Testis (tissue), 3 donors: ENCODE results near the gene ZEB2. TPM values are rescaled to one million over a fixed set of nuclear protein-coding genes. Genes with fewer than 3 reads are reported as not detected.

Source experiments
- DNase-seq: peaks from one replicate; pipeline ENCODE4 v3.0.0-alpha.2; 2019
- H3K27ac ChIP-seq, 2 donors: fragments of 200-600 bp; sonication (generic); one replicate each; pipeline ENCODE4 v1.5.1; 2019
- H3K27me3 ChIP-seq: fragments of 200-600 bp; sonication (generic); one replicate; pipeline ENCODE4 v1.5.1; 2019
- H3K36me3 ChIP-seq: fragments of 200-600 bp; sonication (generic); one replicate; pipeline ENCODE4 v1.5.1; 2017; ENCODE audit warnings: low read depth; ENCODE audit errors: missing control alignments
- H3K4me1 ChIP-seq: fragments of 200-600 bp; sonication (generic); one replicate; pipeline ENCODE4 v1.5.1; 2019
- H3K4me3 ChIP-seq, 2 donors: fragments of 200-600 bp; sonication (generic); one replicate each; pipeline ENCODE4 v1.5.1; 2017 to 2019
- H3K9me3 ChIP-seq: fragments of 200-600 bp; sonication (generic); one replicate; pipeline ENCODE4 v1.5.1; 2017
- POLR2A ChIP-seq: fragments of 450-650 bp; IDR thresholded peaks from one replicate; pipeline ENCODE4 v1.6.1; 2017; ENCODE audit warnings: antibody characterized with exemption, mild to moderate bottlenecking, moderate library complexity
- WGBS, 2 donors: methylation state at CpG; one replicate each; pipeline ENCODE4 v1.1.5; 2018; 5-methylcytosine and 5-hydroxymethylcytosine counted together
- intact Hi-C: fragments of 100-400 bp; cut with DNase I; formaldehyde crosslinking; loops from one replicate; pipeline ENCODE4 v1.15.1; 2023; ENCODE audit warnings: low total_unique reads
- polyA plus RNA-seq: library from polyadenylated mRNA; stranded (reverse); fragments of 350-450 nt; fragmentation: Illumina TruSeq; extraction: RNeasy Lipid Tissue Mini Kit (QIAGEN cat#74804); gene quantifications from one replicate; pipeline ENCODE4 v1.2.3, GENCODE V29; 2014; ENCODE audit warnings: low read depth, low replicate concordance; ENCODE audit not compliant: insufficient read depth
- total RNA-seq, 2 donors: library from RNA; depleted of rRNA; stranded (reverse); fragments of >200 nt; gene quantifications; one replicate each; pipeline ENCODE4 v1.2.3, GENCODE V29; 2016
- TF ChIP-seq, protein P1 (sequence below), 3 experiments: fragments of 450-650 bp in 2 of 3; fragments of 200-600 bp in 1 of 3; sonication (generic) in 1 of 3; IDR thresholded peaks; one replicate each; pipeline ENCODE4 v1.5.1; 2016 to 2019; ENCODE audit warnings: antibody characterized with exemption in 3 of 3, mild to moderate bottlenecking in 2 of 3, moderate library complexity in 1 of 3

The ZEB2 gene
- total and polyA plus RNA-seq, 3 donors from 2014 or later = 38.7 to 96.4 (median 87.8) TPM

DNA sequence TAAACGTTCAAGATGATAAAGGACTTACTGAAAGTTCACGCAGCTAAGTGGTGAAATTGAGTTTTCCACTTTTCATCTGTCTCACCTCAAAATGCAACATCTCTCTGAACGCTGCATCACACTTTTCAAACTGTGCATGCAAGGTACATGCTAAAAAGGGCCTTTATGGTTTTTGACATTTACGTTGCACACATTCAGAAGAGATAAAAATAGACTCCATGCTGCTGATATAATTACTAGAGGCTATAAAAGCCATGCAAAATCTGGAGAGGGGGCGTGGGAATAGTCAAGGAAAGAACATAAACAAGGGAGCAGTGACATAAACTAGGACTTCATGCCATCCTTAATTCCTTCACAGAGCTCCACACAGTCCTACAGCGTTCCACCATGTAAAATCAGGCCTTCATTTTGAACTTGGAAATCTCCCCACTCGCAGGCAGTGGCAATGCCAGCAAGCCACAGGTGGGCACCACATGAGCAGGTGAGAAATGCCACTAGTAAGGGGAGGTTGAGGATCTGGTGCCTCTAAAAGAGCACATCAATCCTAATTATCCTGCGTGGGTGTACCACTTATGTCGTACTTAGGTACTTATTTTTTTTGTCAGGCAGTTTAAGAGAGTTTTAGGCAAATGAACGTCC, 71.4 kb downstream of the ZEB2 start:
- Histone ChIP-seq H3K36me3 (no peaks in the 10 kb centered on the region), H3K27ac (peak overlapping the region; percentile 14 to 22), H3K4me1 (peaks cover 36% of the 10 kb centered on the region), H3K27me3 (no peaks in the 10 kb centered on the region), H3K9me3 (no peaks in the 10 kb centered on the region), H3K4me3 (no peak overlapping the region)
- intact Hi-C loops = no loop called here
- TF ChIP-seq, protein P1, sequence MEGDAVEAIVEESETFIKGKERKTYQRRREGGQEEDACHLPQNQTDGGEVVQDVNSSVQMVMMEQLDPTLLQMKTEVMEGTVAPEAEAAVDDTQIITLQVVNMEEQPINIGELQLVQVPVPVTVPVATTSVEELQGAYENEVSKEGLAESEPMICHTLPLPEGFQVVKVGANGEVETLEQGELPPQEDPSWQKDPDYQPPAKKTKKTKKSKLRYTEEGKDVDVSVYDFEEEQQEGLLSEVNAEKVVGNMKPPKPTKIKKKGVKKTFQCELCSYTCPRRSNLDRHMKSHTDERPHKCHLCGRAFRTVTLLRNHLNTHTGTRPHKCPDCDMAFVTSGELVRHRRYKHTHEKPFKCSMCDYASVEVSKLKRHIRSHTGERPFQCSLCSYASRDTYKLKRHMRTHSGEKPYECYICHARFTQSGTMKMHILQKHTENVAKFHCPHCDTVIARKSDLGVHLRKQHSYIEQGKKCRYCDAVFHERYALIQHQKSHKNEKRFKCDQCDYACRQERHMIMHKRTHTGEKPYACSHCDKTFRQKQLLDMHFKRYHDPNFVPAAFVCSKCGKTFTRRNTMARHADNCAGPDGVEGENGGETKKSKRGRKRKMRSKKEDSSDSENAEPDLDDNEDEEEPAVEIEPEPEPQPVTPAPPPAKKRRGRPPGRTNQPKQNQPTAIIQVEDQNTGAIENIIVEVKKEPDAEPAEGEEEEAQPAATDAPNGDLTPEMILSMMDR (IDR thresholded peaks at IDR 0.05) = no peak
- TF ChIP-seq POLR2A = no peak
- DNase-seq = no peak
- 62 to 67% methylated on average over 10 of the region's 10 CpGs for WGBS, 2 donors

DNA sequence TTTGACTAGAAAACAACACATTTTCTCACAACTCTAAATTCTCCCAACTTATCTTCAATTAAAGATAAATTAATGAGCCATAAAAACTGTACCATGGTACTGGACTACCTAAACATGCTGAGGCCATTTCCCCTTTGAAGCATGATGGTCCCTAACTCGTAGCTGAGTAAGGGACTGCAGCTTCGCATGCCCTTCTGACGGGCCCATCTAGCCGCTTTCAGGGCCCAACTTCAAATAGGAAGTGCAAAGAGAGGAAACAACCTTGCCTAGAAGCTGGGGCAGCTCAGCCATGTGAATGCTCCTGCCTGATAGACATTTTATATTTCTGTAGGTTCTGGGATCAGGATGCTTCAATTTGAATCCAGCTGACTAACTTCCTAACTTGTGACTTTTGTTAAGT, 72.4 kb downstream of the ZEB2 start:
- no peak overlapping the region for H3K4me3 ChIP-seq
- H3K4me1 ChIP-seq = peaks cover 36% of the 10 kb centered on the region
- WGBS, 2 donors = 95 to 100% methylated on average over 4 of the region's 4 CpGs
- DNase-seq = no peak
- TF ChIP-seq, protein P1 (IDR thresholded peaks at IDR 0.05) = no peak
- TF ChIP-seq POLR2A = no peak
- intact Hi-C loops = no loop called here
- no peak overlapping the region for H3K27ac ChIP-seq
- no peaks in the 10 kb centered on the region for H3K9me3 ChIP-seq
- no peaks in the 10 kb centered on the region for H3K27me3 ChIP-seq
- H3K36me3 ChIP-seq = no peaks in the 10 kb centered on the region

DNA sequence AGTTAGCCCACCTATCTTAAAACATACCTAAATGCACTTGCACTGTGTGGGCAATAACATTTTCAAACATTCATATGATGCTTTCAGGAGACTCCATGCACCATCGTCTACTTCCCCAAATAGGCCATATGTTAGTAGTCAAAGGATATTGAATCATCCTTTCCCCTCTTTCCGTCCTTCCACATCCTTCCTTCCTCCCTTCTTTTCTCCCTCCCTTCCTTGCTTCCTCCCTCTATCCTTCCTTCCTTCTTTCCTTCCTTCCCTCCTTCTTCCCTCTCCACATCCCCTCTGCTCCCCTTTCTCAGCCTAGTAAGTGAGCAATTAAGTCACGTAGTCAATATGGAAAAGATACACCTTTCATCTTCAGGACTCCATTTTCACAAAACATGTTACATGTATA, 73.8 kb downstream of the ZEB2 start:
- no peak overlapping the region for H3K27ac ChIP-seq
- TF ChIP-seq POLR2A = no peak
- TF ChIP-seq, protein P1 (IDR thresholded peaks at IDR 0.05) = no peak
- peaks cover 34% of the 10 kb centered on the region for H3K4me1 ChIP-seq
- H3K9me3 ChIP-seq = no peaks in the 10 kb centered on the region
- H3K36me3 ChIP-seq = no peaks in the 10 kb centered on the region
- no peak for DNase-seq
- 83 to 91% methylated on average over 3 of the region's 3 CpGs for WGBS, 2 donors
- H3K4me3 ChIP-seq = no peak overlapping the region
- no peaks in the 10 kb centered on the region for H3K27me3 ChIP-seq
- intact Hi-C loops = no loop called here

DNA sequence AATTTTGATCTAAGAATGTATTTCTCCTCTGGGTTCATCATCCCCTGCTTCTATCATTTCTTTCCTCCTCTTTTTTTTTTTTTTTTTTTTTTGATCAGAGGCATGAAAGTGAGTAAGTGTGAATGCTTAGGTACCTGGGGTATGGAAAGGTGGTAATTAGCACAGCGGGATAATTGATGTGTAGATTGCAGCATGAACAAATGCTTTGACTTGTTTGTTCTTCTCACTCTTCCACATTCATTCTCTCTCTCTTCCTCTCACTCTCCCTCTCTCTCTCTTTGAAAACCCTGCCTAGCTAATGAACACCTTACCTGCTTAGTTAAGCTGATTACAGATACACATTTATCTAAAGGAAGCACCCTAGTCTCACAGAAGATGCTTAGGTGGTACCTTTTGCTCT, 74.7 kb downstream of the ZEB2 start:
- Histone ChIP-seq H3K4me1 (peaks cover 37% of the 10 kb centered on the region), H3K36me3 (no peaks in the 10 kb centered on the region), H3K27ac (peak overlapping the region; percentile 76 to 82), H3K9me3 (no peaks in the 10 kb centered on the region), H3K4me3 (no peak overlapping the region), H3K27me3 (no peaks in the 10 kb centered on the region)
- intact Hi-C loops = no loop called here
- TF ChIP-seq, protein P1 (IDR thresholded peaks at IDR 0.05) = no peak
- WGBS, 2 donors = 83 to 90% methylated on average over 1 of the region's 1 CpG
- no peak for DNase-seq
